NCI-H2081 treated with DMSO at 0.1 percent for 48 hours (cell line): ENCODE results near the gene STEAP4.
"Not testable (repeated sequence)": the region's sequence is repeated elsewhere in the genome, so short reads cannot be mapped to it uniquely, and the experiment has no call there.

Experiments used
- DNase-seq: peaks from one replicate; lab custom pipeline; 2025; lab: John Stamatoyannopoulos, UW

STEAP4 gene

DNA sequence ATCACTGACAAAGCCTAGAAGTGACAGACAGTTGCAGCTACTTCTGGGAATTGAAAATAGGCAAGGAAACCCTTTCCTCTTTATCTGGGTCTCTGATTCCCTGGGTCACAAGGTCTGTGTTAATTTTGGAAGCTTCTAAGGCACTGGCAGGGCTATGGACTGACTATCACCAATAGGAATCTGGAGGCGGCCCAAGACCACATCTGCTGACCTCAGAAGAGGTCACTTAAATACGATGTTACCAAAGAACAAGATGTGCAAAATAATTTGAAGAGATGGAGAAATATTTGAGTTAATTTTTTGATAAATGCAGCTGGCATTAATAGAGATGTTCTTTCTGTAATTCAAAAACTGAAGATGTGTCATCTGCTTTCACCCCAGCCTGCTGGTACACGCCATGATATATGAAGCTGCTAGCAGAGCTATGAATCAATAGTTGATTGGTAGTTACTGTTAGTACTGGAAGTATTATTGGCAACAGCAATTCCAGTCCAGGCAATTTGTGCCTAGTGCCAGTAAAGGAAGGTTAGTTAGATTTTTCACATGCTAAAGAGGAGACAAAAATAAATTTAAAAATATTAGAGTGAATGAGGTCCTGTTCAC lies 5.5 kb upstream of the STEAP4 start:
- DNase-seq, result no peak

DNA sequence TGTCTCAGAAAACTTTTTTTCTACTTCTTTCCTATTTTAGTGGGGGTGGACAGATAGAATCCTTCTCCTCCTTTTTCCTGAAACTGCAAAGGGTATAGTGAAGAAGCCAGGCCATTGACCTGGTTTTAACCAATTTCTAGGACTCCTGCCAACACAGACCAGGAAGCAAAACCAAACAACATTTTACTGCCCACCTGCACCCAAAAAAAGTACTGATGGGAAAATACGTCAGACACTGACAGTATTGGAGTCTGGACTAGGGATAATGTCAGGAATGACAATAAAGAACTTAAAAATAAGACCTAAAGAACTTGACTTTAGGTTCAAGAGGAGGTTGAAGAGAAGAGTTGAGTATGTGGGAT lies 5.0 kb upstream of the STEAP4 start:
- DNase-seq, result no peak

DNA sequence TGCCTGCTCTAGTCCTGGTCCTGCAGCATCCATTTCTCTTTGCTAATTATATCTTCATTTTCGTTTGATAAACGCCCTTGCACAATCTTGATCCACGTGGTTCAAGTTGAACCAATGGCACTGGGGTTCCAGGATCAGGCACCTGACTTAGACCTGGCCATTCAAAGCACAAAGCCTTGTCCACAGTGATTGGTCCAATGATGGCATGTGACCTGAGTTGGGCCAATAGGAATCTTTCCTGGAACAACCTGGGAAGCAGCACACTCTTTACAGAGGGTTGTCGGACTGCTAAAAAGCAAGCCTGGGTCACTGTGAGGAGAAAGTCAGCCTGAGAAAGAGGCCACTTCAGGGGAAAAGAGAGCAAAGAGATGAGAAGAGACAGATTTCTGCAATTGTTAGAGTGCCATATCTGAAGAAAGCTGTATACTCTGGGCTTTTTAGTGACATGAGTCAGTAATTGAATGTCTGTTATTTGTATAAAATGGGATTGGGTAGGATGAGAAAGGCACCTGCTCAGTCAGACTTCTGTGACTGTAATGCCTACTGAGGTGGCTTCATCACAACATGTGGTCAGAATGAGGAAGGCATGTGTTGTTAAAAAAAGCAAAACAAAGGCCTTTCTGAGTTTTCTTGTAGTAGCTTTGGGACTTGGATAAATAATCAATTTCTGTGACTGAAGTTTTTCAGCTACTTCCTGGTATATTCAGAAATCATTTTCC lies 4.4 kb upstream of the STEAP4 start:
- DNase-seq, result no peak

DNA sequence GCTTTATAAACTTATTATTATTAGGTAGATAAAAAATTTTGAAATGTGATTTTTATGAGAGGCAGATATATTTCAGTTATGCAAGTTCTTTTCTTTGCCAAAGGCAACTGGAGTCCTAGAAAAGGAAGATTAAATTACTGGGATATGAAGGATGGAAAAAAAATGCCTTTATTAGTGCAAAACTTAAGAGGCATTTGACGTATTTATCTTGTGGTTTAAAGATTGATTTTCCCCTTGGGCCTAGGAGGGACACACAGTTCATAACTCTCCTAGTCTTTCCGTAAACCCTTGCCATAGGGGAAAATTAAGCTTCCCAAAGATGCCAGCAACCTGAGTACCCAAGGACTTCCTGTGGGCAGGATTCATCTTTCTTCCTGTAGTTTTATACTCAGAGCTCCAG lies 3.1 kb upstream of the STEAP4 start:
- no peak for DNase-seq

DNA sequence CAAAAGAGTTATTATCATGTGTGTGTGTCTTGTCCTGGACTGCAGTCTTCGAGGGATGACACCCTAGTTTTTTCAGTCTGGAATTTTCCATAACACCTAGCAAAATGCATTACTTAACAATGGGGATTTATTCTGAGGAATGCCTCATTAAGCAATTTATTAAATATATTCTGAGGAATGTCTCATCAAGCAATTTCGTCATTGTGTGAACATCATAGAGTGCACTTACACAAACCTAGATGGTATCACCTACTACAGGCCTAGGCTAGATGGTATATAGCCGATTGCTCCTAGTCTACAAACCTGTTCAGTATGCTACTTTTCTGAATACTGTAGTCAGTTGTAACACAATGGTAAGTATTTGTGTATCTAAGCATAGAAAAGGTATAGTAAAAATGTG lies 1.1 kb upstream of the STEAP4 start:
- no peak for DNase-seq

DNA sequence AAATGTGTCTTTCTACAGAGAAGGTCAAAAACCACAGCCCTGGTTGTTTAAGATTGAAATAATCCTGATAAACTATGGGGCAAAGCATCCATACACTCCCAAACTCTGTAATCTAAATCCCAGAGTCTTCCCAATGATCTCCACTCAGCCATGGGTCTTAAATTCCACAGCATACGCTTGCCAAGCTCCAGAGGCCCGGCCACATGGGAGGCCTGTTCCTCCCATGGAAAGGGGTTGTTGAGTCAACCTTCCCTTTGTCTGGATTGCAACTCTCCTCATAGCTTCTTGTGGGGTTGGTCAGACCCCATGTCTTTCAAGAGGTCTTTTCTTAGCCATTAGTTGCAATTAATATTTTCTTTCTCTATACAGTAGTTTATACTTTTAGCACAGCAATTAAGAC lies 718 bp upstream of the STEAP4 start:
- DNase-seq, result no peak

DNA sequence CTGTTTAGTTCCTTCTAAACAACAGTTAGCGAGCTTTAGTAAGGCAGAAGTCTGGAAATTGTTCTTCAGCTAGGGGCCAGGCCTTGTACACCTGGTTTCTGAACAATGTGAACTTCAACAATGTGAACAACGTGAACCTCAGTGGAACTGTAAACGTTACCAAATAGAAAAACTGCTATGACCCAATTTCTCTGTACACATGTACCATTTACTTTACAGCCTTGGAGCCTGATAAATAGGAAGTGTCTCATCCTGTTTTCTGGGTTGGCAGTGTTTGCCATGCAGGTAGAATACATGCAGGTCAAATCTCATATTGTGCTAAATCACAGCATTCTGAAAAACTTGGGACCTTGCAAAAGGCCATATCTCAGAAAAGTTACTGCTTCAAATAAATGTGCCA lies 1.6 kb downstream of the STEAP4 start:
- no peak for DNase-seq

DNA sequence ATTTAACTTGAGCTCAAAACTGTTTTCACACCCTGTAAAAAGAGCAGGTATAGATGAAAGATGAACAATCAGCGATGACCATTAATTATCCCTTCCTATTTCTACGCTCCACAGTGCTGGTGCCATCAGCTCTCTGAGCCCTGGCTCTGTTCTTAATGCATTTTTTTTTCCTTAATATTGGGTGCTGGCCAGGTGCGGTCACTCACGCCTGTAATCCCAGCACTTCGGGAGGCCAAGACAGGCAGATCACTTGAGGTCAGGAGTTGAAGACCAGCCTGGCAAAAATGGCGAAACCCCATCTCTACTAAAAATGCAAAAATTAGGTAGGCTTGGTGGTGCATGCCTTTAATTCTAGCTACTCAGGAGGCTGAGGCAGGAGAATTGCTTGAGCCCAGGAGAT lies 4.2 kb downstream of the STEAP4 start:
- no peak for DNase-seq

DNA sequence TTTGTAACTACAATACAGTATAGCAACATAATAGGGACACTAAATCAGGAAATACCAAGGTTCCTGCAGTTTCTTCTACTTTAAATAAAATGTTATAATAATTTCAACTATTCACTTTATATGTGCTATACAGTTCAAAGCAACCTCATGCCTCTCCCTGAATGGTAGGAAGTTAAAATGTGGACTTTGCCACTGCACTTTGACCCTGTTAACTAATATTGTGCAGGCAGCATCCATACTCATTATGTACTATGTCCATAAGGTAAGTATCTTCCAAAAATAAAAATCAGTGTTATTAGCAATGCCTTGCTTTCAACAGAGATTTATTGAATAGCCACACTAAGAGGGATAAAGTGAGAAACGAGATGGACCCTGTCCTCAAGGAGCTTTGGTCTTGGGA lies 4.8 kb downstream of the STEAP4 start:
- no peak for DNase-seq

DNA sequence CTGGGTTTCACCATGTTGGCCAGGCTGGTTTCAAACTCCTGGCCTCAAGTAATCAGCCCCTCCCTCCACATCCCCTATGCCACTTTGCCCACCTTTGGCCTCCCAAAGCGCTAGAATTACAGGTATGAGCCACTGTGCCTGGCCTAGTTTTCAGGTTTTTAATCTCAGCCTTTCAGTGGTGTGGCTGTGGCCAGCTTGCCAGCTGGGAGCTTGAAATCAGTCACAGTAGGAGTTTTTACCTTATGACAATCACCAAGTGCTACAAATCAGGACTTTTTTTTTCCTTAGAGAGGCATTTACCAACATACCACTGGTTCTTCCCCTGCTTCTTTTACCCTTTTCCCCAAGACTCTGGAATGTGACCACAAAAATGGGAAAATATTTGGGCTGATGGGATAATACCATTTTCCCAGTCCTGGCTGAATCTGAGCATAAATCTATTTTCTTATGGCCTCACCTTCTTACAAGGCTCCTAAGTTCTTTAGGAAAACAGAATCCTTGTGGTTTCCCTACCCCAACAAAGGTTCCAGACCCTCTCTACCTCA lies 6.2 kb downstream of the STEAP4 start:
- no peak for DNase-seq

DNA sequence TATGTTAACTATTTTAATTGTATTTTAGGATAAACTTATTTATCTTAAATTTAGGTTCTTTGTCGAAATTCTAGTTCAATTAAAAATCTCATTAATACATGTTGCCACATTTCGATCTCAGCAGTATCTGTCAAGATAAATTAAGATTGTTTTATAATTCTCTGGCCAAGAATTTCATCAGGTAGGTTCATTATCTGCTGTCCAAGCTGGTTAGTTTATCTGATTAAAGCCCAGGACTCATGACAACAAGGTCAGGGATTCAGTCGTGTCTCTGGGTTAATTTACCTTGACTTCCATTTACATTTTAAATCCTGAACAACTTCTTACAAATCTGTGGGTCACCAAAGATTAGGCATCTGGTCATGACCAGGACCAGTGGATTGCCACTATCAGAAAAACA lies 7.6 kb downstream of the STEAP4 start:
- DNase-seq, result no peak

DNA sequence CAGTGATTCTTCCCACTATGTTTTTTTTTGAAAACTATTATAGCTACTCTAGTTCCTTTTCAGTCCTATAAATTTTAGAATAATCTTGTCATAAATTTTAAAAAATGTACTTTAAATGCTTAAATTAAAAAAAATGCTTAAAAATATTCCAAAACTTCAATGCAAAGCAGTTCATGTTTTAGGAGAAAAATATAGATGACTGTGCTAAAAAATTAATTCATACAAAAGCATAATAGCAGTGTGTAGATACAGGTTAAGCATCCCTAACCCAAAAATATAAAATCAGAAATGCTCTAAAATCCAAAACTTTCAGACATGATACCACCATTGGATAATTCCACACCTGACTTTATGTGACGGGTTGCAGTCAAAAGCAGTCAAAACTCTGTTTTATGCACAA lies 12.8 kb downstream of the STEAP4 start:
- DNase-seq, result no peak

DNA sequence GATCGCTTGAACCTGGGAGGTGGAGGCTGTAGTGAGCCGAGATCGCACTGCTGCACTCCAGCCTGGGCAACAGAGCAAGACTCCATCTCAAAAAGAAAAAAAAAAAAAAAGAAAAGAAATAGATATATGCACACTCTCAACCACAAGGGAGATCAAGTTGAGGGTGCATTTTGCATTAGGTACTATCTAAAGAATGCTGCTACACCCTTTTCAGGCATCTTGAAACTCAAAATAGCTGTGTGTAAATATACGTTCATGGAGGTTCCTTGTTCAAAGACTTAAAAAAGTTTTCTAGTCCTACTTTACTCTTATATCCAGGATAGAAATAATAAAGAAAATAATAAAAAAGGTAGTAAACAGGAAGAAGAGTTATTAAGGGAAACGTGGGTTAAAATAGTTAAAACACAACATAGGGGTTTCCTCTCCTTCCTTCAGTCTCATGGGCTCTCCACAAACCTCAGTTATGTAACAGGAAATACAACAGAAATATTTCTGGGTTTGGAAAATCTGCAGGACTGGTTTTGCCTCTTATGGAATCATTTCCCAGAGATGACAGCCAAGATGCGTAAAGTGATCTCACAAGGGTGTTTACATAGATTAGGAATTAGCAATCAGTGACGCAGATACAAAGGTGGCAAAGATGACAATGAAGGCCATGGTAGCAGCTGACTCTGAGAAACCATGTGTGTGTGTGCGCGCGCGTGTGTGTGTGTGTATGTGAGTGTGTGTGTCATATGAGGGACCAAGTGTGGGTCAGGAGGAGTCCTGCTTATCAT lies 15.1 kb downstream of the STEAP4 start:
- no peak for DNase-seq

DNA sequence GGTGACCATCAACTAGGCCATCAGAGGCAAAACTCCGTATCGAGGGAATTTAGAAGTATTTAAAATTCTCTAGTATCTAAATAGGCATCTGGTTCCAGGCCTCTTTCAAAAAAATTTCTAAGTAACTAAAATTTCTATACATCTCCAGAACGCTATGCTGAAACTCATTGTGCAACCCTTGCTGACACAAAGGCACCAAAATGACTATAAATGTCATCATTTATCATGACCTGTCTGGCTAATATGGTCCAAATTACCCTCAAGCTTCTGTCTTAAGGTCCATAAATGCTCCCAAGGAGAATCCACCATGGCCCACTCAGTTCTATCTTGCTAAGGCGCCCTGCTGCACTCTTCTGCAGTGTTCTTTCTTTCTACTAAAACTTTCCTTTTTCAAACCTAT lies 16.2 kb downstream of the STEAP4 start:
- DNase-seq, result no peak

DNA sequence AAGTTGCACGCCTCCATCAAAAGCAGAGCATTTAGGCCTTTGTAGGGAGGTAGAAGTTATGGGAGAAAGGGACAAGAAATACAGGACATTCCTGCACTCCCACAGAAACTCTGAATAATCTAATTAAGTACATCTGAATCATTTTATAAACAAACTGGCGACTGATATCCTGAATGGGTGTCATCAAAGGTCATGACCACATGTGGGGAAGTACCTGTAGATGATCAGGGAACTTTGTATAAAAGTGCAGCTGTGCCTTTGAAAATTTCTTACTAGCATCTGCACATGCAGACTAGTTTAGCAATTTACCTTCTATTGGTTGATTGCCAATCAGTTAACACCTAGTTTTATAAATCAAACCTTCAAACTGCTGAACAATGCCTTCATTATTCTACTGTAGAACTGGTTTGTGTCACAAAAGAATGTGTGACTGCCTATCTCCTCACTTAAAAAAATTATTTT lies 17.1 kb downstream of the STEAP4 start:
- DNase-seq, result no peak

DNA sequence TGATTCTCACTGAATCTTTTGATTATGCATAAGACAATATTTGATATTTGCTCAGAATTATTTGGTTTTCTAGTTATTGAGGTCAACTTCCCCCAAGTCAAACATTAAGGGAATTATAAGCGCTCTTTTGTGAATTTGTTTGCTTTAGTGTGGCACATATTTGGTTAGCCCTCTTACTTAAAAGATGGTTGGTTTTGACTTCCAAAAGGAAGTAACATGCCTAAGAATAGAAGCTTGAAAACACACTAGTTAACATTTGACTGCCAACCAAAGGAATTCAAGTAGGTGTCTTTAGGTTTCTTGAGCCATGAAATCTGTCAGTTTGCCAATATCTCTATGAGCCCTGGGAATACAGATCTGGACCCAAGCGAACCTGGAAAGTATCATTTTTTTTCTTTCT lies 24.9 kb downstream of the STEAP4 start:
- DNase-seq, result no peak

DNA sequence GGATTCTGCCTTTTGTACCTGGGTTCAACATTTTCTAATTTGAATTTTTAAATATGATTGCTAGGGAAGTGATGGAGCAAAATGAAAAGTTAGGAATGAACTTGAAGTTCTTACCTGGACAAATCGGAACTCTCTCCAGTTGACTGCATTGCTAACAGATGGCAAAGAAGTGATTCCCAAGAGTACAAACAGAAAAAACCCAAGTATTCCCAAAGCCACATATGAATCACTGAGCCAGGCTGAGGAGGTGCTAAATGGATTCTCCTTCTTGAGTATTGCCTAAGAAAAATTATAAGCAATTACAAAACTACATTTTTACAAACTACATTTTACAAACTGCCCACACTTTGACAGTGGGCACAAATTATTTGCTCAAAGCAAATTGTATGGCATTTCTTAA lies 25.9 kb downstream of the STEAP4 start:
- DNase-seq, result no peak

DNA sequence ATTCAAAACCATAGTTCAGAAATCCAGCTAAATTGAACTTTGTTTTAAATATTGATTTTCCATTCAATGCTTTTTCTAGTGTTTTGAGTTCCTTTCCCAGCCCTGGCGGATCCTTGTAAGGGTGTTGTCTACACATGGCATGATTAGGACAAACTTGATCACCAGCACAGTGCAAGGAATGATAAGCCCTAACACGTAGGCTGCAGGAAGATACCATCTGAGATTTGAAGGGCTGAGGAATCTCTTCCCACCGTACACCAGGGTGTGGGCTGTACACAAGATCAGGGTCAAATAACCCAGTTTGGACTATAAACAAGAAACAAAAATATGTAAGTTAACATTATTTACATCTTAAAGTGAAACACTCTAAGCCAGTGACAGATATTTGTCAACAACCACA lies 27.4 kb downstream of the STEAP4 start:
- no peak for DNase-seq

DNA sequence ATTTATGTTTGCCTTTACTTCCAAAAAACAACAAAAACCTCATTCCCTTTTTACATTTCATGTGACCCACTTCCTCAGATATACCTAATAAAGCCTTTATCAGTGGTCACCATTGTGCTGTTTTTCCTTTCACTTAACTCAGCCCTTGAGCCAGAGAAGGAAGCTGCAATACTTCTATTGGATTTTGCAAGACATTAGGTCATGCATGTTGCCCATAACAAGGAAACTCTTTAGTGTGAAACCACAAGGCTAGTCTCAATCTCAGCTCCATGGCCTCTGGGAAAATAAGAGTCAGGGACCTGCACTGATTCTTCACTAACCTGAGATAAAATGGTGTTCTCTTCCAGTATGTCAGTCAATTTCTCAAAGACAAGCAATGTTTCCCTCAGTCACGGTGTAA lies 27.8 kb downstream of the STEAP4 start:
- DNase-seq, result no peak

DNA sequence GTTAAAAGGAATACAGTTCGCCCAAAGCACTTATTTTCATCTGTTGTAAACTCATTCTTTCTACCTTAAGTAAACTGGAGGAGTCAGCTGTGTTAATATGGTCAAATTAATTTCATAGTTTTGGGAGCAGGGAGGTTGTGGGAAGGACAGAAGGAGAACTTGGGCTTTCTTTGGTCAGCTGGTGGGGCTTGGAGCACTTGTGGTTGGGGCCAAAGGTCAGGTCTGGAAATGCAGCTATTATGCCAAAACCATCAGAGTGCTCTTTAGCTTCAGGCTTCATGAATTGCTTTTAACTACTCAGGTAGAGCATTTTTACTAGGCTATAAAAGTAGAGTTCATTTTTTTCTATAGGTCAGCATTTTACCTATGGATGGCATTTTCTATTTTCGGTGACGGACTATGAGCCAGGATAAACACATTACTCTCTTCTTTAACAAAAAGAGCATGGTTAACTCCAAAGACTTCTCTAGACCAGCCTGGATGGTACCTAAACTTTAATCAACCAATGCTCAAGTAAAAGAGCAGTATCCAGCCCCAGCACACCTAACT lies 30.0 kb downstream of the STEAP4 start:
- DNase-seq, result no peak

DNA sequence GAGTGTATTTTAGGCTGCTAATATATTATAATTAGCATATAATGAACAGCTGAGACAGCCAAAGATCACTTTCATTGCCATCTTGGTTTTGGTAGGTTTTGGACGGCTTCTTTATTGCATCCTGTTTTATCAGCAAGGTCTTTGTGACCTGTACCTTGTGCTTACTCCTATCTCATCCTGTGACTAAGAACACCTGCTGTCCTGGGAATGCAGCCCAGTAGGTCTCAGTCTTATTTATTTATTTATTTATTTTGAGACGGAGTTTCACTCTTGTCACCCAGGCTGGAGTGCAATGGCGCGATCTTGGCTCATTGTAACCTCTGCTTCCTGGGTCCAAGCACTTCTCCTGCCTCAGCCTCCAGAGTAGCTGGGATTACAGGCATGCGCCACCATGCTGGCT lies 31.8 kb downstream of the STEAP4 start:
- DNase-seq, result not testable (repeated sequence)

DNA sequence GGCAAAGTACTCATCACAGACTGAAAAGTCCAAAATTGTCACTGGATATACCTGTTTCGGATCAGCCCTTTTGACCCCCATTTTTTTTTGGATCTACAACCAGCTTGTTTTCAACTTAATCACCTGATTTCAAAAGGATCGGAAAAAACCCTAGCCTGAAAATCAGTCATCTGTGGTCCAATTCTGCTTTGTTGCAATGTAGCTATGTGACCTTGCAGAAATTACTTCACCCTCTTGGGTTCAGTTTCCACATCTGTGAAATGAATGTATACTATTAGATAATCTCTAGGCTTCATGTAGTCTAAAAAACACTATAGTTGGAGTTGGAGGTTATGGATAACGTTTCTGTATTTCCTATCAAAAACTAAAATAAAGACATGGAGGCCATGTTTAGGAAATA lies 37.1 kb downstream of the STEAP4 start:
- DNase-seq, result no peak

DNA sequence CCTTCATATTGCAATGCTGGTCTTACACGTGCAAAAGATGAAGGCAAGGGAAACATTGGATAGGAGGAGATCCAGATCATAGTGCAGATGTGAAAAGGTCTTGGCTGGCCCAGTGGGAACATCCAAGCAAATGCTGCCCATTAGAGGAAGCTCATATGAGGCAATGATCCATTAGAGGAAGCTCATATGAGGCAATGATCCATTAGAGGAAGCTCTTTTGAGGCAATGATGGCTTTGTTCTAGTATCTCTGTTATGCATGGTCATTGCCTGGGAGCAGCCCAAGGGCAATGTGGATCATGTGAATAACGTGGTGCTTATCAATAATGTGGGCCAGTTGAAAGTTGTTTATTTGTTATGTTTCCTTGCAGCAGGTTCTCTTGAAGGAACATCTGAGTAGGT lies 37.8 kb downstream of the STEAP4 start:
- DNase-seq, result no peak
